ENCODE measurements around the gene TBR1.

- TF ChIP-seq, protein P1, sequence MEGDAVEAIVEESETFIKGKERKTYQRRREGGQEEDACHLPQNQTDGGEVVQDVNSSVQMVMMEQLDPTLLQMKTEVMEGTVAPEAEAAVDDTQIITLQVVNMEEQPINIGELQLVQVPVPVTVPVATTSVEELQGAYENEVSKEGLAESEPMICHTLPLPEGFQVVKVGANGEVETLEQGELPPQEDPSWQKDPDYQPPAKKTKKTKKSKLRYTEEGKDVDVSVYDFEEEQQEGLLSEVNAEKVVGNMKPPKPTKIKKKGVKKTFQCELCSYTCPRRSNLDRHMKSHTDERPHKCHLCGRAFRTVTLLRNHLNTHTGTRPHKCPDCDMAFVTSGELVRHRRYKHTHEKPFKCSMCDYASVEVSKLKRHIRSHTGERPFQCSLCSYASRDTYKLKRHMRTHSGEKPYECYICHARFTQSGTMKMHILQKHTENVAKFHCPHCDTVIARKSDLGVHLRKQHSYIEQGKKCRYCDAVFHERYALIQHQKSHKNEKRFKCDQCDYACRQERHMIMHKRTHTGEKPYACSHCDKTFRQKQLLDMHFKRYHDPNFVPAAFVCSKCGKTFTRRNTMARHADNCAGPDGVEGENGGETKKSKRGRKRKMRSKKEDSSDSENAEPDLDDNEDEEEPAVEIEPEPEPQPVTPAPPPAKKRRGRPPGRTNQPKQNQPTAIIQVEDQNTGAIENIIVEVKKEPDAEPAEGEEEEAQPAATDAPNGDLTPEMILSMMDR (IDR thresholded peaks at IDR 0.05), result no peak
- no peak for TF ChIP-seq POLR2A (IDR thresholded peaks at IDR 0.05)
Observed at GRCh38 chr2:161438598-161438997, 22.5 kb downstream of the TBR1 start.
